ENCODE measurements around the gene WDR88.
"Not testable (repeated sequence)": the region's sequence is repeated elsewhere in the genome, so short reads cannot be mapped to it uniquely, and the experiment has no call there.

WDR88 gene

GRCh38 chr19:33129901-33130300 lies 2.0 kb upstream of the WDR88 start:
- no peak for DNase-seq (ENCODE audit: low spot score)

GRCh38 chr19:33130433-33130832 lies 1.5 kb upstream of the WDR88 start:
- no peak for DNase-seq (ENCODE audit: low spot score)

- peak; percentile 67 for DNase-seq (ENCODE audit: low spot score)
Observed at GRCh38 chr19:33132425-33132824, 511 bp downstream of the WDR88 start.

DNA sequence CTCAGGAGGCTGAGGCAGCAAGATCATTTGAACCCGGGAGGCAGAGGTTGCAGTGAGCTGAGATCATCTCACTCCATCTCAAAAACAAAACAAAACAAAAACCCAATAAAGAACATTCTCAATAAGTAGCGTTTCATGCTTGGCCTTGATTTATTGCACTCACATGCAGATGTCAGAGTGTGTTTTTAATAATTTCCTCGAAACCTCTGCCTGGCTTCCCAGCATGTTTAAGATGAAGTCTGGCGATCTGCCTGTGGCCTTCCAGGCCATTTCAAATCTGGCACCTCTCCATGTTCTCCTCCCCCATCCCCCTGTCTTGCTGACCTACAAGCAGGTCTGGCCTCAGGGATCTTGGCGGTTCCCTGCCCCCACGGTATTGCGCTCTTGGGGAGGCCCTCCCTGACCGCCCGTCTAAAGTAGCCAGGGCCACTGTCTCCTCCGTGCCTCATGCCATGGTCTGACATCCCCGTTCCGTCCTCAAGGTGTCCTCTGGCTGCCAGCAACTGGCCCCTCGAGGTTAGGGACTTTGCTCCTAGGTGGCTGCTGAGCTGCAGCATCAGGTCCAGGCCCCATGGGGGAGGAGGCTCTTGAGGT lies 1.6 kb downstream of the WDR88 start:
- peak; percentile 75 for DNase-seq (ENCODE audit: low spot score)

GRCh38 chr19:33134571-33135041 lies 2.7 kb downstream of the WDR88 start:
- no peak for DNase-seq (ENCODE audit: low spot score)

- no peak for DNase-seq (ENCODE audit: low spot score)
Observed at GRCh38 chr19:33139165-33139564, 7.3 kb downstream of the WDR88 start.

- peak; percentile 91 for DNase-seq (ENCODE audit: low spot score)
Observed at GRCh38 chr19:33143897-33144405, 12.0 kb downstream of the WDR88 start.

DNA sequence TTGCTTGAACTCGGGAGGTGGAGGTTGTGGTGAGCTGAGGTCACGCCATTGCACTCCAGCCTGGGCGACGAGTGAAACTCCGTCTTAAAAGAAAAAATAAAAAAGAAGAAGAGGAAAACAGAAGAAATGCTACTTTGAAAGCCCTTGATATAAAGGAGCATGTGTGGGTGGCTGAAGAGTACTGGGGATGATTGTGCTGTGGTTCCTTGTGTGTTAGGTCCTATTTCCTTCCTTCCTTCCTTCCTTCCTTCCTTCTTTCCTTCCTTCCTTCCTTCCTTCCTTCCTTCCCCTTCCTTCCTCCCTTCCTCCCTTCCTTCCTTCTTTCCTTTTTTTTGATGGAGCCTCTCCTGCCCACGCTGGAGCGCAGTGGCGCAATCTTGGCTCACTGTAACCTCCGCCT lies 14.3 kb downstream of the WDR88 start:
- DNase-seq (ENCODE audit: low spot score): no peak

DNA sequence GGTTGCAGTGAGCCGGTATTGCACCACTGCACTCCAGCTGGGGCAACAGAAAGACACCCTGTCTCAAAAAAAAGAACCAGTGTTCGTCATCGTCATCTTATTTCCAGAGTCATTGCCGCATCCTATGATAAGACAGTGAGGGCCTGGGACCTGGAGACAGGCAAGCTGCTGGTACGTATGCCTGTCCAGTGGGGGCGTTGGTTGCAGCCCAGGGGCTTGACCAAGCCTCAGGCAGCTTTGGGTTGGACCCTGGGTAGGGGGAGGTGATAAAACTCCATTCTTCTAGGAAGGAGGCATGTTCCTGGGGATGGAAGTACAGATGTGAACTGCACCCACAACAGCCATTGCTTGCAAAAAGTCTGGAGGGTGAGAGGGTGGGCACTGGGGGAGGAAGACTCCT lies 15.6 kb downstream of the WDR88 start:
- DNase-seq (ENCODE audit: low spot score): no peak

DNA sequence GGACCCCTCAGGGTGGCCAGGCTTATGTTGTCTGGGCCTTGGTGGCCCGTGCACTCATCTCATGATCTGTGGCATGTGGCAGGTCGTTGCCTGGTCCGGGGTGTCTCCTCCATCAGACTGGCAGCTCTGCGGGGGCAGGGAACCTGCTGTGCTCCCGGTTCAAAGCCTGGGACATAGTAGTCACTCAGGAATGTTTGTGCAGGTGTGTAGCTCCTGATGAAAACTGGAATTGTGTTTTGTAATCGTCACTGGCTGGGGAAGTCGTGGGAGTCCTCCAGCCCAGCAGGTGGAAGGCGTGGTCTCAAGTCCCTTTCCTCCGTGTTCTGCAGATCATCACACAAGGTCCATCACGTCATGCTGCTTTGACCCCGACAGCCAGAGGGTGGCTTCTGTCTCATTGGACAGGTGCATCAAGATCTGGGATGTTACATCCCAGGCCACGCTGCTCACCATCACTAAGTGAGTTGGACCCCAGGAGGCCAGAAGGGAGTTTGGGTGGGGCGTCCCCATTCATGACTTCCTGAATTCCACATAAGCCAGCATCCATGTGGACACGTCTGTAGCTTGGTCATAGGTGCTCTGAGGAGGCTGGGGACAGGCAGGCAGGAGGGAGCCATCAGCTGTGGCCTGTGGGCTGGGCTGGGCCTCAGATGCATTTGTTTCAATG lies 19.1 kb downstream of the WDR88 start:
- DNase-seq (ENCODE audit: low spot score): no peak

GRCh38 chr19:33152176-33152575 lies 20.3 kb downstream of the WDR88 start:
- DNase-seq (ENCODE audit: low spot score): no peak

DNA sequence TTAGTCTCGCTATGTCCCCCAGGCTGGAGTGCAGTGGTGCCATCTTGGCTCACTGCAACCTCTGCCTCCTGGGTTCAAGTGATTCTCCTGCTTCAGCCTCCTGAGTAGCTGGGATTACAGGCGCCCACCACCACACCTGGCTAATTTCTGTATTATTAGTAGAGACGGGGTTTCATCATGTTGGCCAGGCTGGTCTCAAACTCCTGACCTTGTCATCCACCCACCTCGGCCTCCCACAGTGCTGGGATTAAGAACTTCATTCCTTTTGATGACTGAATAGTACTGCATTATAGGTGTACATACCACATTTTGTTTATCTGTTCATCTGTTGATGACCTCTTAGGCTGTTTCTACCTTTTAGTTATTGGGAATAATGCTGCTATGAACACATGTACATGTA lies 20.7 kb downstream of the WDR88 start:
- DNase-seq (ENCODE audit: low spot score): not testable (repeated sequence)

- not testable (repeated sequence) for DNase-seq (ENCODE audit: low spot score)
Observed at GRCh38 chr19:33154313-33154712, 22.4 kb downstream of the WDR88 start.

GRCh38 chr19:33156334-33156733 lies 24.4 kb downstream of the WDR88 start:
- DNase-seq (ENCODE audit: low spot score): no peak

DNA sequence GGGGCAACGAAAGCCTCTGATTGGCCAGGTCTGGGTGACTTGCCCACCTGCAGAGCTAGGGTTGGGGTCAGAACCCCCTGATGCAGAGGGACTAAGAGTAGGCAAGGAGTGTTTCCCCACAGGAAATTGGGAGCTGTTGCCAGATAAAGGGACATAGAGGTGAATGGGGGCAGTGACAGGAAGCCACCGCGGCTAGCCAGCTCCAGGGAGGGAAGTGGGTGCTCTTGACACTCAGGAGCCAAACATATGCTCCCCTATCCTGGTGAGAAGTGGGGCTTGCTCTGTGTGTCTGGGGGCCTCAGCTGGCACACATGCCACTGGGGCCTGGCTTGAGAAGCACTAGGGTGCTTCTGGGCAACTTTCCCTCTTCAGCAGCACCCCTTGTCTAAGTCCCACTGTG lies 26.0 kb downstream of the WDR88 start:
- no peak for DNase-seq (ENCODE audit: low spot score)

GRCh38 chr19:33158365-33158764 lies 26.5 kb downstream of the WDR88 start:
- DNase-seq (ENCODE audit: low spot score): no peak

- no peak for DNase-seq (ENCODE audit: low spot score)
Observed at GRCh38 chr19:33159149-33159548, 27.2 kb downstream of the WDR88 start.

DNA sequence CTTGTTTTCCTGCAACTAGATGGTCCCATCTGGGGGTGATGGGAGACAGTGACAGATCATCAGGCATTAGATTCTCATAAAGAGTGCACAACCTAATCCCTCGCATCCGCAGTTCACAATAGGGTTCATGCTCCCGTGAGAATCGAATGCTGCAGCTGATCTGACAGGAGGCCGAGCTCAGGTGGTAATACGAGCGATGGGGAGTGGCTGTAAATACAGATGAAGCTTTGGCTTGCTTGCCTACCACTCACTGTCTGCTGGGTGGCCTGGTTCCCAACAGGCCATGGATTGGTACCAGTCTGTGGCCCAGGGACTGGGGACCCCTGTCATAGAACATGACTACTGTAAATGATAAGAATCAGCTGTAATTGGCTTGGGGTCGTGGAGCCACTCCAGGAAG lies 28.0 kb downstream of the WDR88 start:
- DNase-seq (ENCODE audit: low spot score): no peak

- no peak for DNase-seq (ENCODE audit: low spot score)
Observed at GRCh38 chr19:33161201-33161600, 29.3 kb downstream of the WDR88 start.

DNA sequence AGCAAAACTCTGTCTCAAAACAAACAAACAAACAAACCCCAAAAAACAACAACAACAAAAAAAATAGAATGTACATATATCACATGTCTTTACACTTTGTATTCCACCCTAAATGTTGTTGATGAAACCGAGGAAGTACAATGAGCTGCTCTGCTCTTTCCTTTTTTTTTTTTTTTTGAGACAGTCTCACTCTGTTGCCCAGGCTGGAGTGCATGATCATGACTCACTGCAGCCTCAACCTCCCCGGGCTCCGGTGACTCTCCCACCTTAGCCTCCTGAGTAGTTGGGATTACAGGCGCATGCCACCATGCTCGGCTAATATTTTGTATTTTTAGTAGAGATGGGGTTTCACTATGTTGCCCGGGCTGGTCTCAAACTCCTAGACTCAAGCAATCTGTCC lies 31.6 kb downstream of the WDR88 start:
- no peak for DNase-seq (ENCODE audit: low spot score)

- DNase-seq (ENCODE audit: low spot score): not testable (repeated sequence)
Observed at GRCh38 chr19:33166037-33166436, 34.1 kb downstream of the WDR88 start.

DNA sequence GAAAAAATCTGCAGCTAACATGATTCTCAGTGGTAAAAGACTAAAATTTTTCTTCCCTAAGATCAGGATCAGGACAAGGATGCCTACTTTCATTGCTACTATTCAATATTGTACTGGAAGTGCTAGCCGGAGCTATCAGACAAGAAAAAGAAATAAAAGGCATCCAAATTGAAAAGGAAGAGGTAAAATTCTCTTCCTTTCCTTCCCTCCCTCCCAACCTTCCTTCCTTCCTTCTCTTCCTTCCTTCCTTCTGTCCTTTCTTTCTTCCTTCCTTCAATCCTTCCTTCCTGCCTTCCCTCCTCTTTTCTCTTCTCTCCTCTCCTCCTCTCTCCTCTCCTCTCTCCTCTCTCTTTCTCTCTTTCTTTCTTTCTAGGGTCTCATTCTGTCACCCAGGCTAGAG lies 35.5 kb downstream of the WDR88 start:
- DNase-seq (ENCODE audit: low spot score): no peak

DNA sequence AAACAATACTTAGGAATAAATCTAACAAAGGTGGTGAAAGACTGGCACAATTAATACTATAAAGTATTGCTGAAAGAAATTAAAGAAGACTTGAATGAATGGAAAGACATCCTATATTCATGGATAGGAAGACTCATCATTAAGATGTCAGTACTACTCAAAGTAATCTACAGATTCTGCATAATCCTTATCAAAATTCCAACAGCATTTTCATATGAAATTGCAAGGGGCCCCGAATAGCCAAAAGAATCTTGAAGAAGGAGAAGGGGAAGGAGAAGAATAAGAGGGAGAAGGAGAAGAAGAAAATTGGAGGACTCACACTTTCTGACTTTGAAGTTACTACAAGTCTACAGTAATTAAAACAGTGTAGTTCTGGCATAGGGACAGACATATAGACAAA lies 36.6 kb downstream of the WDR88 start:
- DNase-seq (ENCODE audit: low spot score): no peak

All from HuH-7 (cell line).